Endothelial cell of umbilical vein (primary cell): Measurements from ENCODE around the gene PCGF3. TPM values are rescaled to one million over a fixed set of nuclear protein-coding genes. Genes with fewer than 3 reads are reported as not detected.

Source experiments
- BruUV-seq: library from RNA; stranded (reverse); fragments of 400-500 nt; replicated peaks from 2 replicates; lab custom pipeline; 2021; lab: Mats Ljungman, UMichigan
- CTCF ChIA-PET: fragments of 300-600, 350-600 bp; sonication (Branson Sonifier 250); formaldehyde crosslinking; loops from one replicate; lab custom pipeline; 2021; ENCODE audit warnings: antibody characterized with exemption, inconsistent platforms; lab: Charles Lee
- POLR2A ChIA-PET: fragments of 300-600, 350-600 bp; sonication (Branson Sonifier 250); formaldehyde crosslinking; loops from one replicate; lab custom pipeline; 2021; ENCODE audit warnings: antibody characterized with exemption, inconsistent platforms; lab: Charles Lee
- DNase-seq: peaks from one replicate; pipeline ENCODE4 v3.0.0-alpha.2; 2011; ENCODE audit warnings: low read depth, low spot score
- FAIRE-seq: peaks from 2 replicates; lab custom pipeline; 2011; peaks lifted over from hg19 to GRCh38; lab: Jason Lieb, UNC
- H2AFZ ChIP-seq: 2 replicates; pipeline ENCODE4 v1.6.0; 2012; ENCODE audit warnings: low read depth, low read length, control low read depth, inconsistent platforms
- H3K27ac ChIP-seq: 2 replicates; pipeline ENCODE4 v1.5.1; 2011; ENCODE audit warnings: low read depth, mild to moderate bottlenecking, control low read depth, low read length, moderate library complexity; ENCODE audit not compliant: insufficient read depth
- H3K27me3 ChIP-seq, 2 experiments: 2 replicates each; pipeline versions ENCODE4 v1.6.0 to v1.6.1; 2011; ENCODE audit warnings: low read length in 2 of 2, mixed read lengths in 1 of 2; ENCODE audit not compliant: control insufficient read depth in 2 of 2, insufficient read depth in 2 of 2
- H3K36me3 ChIP-seq, 2 experiments: 2 replicates in 1 of 2; 3 replicates in 1 of 2; pipeline ENCODE4 v1.5.1; 2011; ENCODE audit warnings: low read length in 2 of 2, mild to moderate bottlenecking in 1 of 2, moderate library complexity in 1 of 2; ENCODE audit not compliant: control insufficient read depth in 2 of 2, insufficient read depth in 2 of 2; ENCODE audit errors: extremely low read depth in 1 of 2
- H3K4me1 ChIP-seq: 3 replicates; pipeline ENCODE4 v1.5.1; 2011; ENCODE audit warnings: mild to moderate bottlenecking, low read length; ENCODE audit not compliant: control insufficient read depth, insufficient read depth; ENCODE audit errors: extremely low read depth
- H3K4me2 ChIP-seq: 2 replicates; pipeline ENCODE4 v1.6.1; 2011; ENCODE audit warnings: low read length, control low read depth, mixed read lengths; ENCODE audit not compliant: insufficient read depth
- H3K4me3 ChIP-seq, 3 experiments: fragments of 200-600 bp in 1 of 3; sonication (generic), shearing (Covaris generic) in 1 of 3; replicated peaks in 1 of 3; 2 replicates each; pipeline ENCODE4 v1.5.1; 2011 to 2016; ENCODE audit warnings: control low read depth in 3 of 3, low read length in 3 of 3, mild to moderate bottlenecking in 2 of 3, inconsistent platforms in 1 of 3, low read depth in 1 of 3, moderate library complexity in 1 of 3; ENCODE audit not compliant: insufficient read depth in 1 of 3
- H3K79me2 ChIP-seq: 2 replicates; pipeline ENCODE4 v1.6.0; 2012; ENCODE audit warnings: low read length, inconsistent platforms; ENCODE audit not compliant: control insufficient read depth, insufficient read depth
- H3K9ac ChIP-seq: replicated peaks from 2 replicates; pipeline ENCODE3; 2011; ENCODE audit warnings: low read length, control low read depth; ENCODE audit not compliant: insufficient read depth; ENCODE audit errors: extremely low read depth
- H3K9me1 ChIP-seq: replicated peaks from 3 replicates; pipeline ENCODE4 v1.6.0; 2011; ENCODE audit warnings: mild to moderate bottlenecking, low read length; ENCODE audit not compliant: control insufficient read depth, insufficient read depth; ENCODE audit errors: extremely low read depth
- H3K9me3 ChIP-seq: replicated peaks from 2 replicates; pipeline ENCODE4 v1.5.1; 2012; ENCODE audit warnings: low read length, inconsistent platforms; ENCODE audit not compliant: control insufficient read depth, insufficient read depth
- H4K20me1 ChIP-seq: replicated peaks from 2 replicates; pipeline ENCODE3; 2011; ENCODE audit warnings: mild to moderate bottlenecking, low read length; ENCODE audit not compliant: control insufficient read depth, insufficient read depth; ENCODE audit errors: extremely low read depth
- FOS ChIP-seq: IDR thresholded peaks from 2 replicates; pipeline ENCODE4 v1.6.1; 2011; ENCODE audit warnings: mild to moderate bottlenecking, low read length, moderate library complexity, borderline replicate concordance; ENCODE audit not compliant: insufficient read depth
- GATA2 ChIP-seq: IDR thresholded peaks from 2 replicates; pipeline ENCODE4 v1.7.0; 2011; ENCODE audit warnings: low read depth, mild to moderate bottlenecking, moderate library complexity, mixed read lengths, low read length; ENCODE audit not compliant: insufficient read length, insufficient read depth
- JUN ChIP-seq: IDR thresholded peaks from 2 replicates; pipeline ENCODE4 v1.6.1; 2011; ENCODE audit warnings: borderline replicate concordance, low read depth; ENCODE audit not compliant: insufficient read length, insufficient read depth
- MYC ChIP-seq: IDR thresholded peaks from one replicate; pipeline ENCODE4 v1.6.1; 2011; ENCODE audit warnings: mild to moderate bottlenecking, low read depth, low read length
- POLR2A ChIP-seq: IDR thresholded peaks from 2 replicates; pipeline ENCODE4 v1.6.1; 2012; ENCODE audit warnings: low read depth, mild to moderate bottlenecking, control low read depth, low read length
- POLR2AphosphoS5 ChIP-seq: IDR thresholded peaks from 2 replicates; pipeline ENCODE4 v1.6.1; 2012; ENCODE audit warnings: low read depth, mild to moderate bottlenecking, control low read depth, low read length, moderate library complexity; ENCODE audit not compliant: insufficient read depth
- dilution Hi-C: fragments of 300-500 bp; cut with MboI; formaldehyde crosslinking; loops from one replicate; pipeline ENCODE4 v1.15.0; 2019; ENCODE audit warnings: low sequenced_read_pairs; ENCODE audit not compliant: extremely low pct_ligation_motif_present
- intact Hi-C: fragments of 100-400 bp; cut with micrococcal nuclease; formaldehyde crosslinking; loops from one replicate; pipeline ENCODE4 v1.10.0; 2022
- polyA plus RNA-seq, 4 experiments: library from polyadenylated mRNA; depleted of rRNA in 3 of 4; stranded (reverse) in 3 of 4; unstranded in 1 of 4; fragments of >200 nt; gene quantifications; 2 replicates each; pipeline versions ENCODE4 v1.2.1 to v1.2.3, GENCODE V29; 2011 to 2012; ENCODE audit warnings: missing spikeins in 1 of 4
- total RNA-seq: library from RNA; stranded (reverse); gene quantifications from 2 replicates; pipeline ENCODE4 v1.2.3, GENCODE V29; 2021
- TF ChIP-seq, protein P1 (sequence below), 2 donors: IDR thresholded peaks; 1 replicate in 1 of 2; 2 replicates in 1 of 2; pipeline ENCODE4 v1.5.1; 2011; ENCODE audit warnings: low read length in 2 of 2, mild to moderate bottlenecking in 2 of 2, moderate library complexity in 2 of 2, control low read depth in 1 of 2, inconsistent platforms in 1 of 2, low read depth in 1 of 2; ENCODE audit not compliant: insufficient read depth in 1 of 2; ENCODE audit errors: extremely low read depth in 1 of 2

The PCGF3 gene
- total and polyA plus RNA-seq, 2 donors (not counting 3 experiments of a cell fraction or from before 2014, with no cell fraction given): 70.2 to 91.8 TPM

DNA sequence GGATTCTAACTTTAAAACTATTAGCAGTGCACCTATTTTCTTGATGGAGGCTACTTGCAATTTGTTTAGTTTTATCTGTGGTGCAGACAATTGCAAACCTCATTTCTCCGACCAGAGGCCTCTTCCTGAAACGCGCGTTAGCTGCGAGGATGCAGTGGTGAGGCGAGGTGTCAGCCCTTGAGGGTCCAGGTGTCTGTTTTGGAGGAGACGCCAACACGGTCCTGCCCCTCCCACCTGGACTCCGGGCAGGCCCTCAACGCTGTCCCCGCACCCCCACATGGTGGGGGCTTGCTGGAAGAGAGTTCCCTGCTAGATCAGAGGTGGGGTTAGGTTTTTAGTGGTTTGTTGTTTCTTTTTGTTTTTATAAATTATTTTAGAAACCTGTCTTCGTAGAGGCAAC is 34.4 kb downstream of the PCGF3 start:
- Histone ChIP-seq H3K36me3 (peaks cover 9 to 33% of the 10 kb centered on the region in 2 experiments), H3K4me3 (no peak overlapping the region), H3K79me2 (no peaks in the 10 kb centered on the region), H3K4me1 (no peaks in the 10 kb centered on the region), H4K20me1 (peaks cover 3% of the 10 kb centered on the region), H3K9me3 (no peaks in the 10 kb centered on the region), H3K9me1 (no peaks in the 10 kb centered on the region), H2AFZ (no peak overlapping the region), H3K4me2 (no peak overlapping the region), H3K27ac (no peak overlapping the region), H3K9ac (no peak overlapping the region), H3K27me3 (no peaks in the 10 kb centered on the region)
- TF ChIP-seq POLR2AphosphoS5 (no peak), POLR2A (no peak), JUN (no peak), MYC (no peak), FOS (no peak), GATA2 (no peak)
- TF ChIP-seq, protein P1, sequence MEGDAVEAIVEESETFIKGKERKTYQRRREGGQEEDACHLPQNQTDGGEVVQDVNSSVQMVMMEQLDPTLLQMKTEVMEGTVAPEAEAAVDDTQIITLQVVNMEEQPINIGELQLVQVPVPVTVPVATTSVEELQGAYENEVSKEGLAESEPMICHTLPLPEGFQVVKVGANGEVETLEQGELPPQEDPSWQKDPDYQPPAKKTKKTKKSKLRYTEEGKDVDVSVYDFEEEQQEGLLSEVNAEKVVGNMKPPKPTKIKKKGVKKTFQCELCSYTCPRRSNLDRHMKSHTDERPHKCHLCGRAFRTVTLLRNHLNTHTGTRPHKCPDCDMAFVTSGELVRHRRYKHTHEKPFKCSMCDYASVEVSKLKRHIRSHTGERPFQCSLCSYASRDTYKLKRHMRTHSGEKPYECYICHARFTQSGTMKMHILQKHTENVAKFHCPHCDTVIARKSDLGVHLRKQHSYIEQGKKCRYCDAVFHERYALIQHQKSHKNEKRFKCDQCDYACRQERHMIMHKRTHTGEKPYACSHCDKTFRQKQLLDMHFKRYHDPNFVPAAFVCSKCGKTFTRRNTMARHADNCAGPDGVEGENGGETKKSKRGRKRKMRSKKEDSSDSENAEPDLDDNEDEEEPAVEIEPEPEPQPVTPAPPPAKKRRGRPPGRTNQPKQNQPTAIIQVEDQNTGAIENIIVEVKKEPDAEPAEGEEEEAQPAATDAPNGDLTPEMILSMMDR (IDR thresholded peaks at IDR 0.05; ENCODE audit: extremely low read depth in 1 of 2, insufficient read depth in 1 of 2, low read depth in 1 of 2, low read length in 2 of 2): no peak
- no TSS peak for BruUV-seq
- intact Hi-C loops (loop anchor here (5.0 kb wide), 1 partner anchor 247 kb away; the partner anchor contains the start of gene IDUA), dilution Hi-C loops (no loop called here)
- ChIA-PET CTCF (interaction anchor here (1.3 kb wide), 1 partner anchor 13 kb away, joined by 5 read pairs; no protein-coding TSS in a partner anchor), POLR2A (no interaction called here)
- FAIRE-seq (no peak), DNase-seq (no peak)
